CD4-positive, CD25-positive, alpha-beta regulatory T cell (primary cell): ENCODE measurements around the gene ELAVL1. TPM values are rescaled to one million over a fixed set of nuclear protein-coding genes. Genes with fewer than 3 reads are reported as not detected.

ENCODE experiments used
- ATAC-seq, 2 donors: fragments of 150-1000 bp; cut with Tn5 transposase; one replicate each; pipeline ENCODE4 v1.10.0; 2021; ENCODE audit warnings: low read depth in 2 of 2, moderate number of reproducible peaks in 2 of 2, moderate library complexity in 1 of 2
- DNase-seq, 3 donors: peaks; one replicate each; pipeline versions ENCODE4 v3.0.0 to v3.0.0-alpha.2; 2012 to 2022; ENCODE audit warnings: mixed read lengths in 1 of 3
- H3K27ac ChIP-seq: one replicate; pipeline ENCODE4 v1.7.0; 2013; ENCODE audit warnings: mild to moderate bottlenecking, low read length; ENCODE audit not compliant: insufficient read depth, poor library complexity, severe bottlenecking
- H3K27me3 ChIP-seq: one replicate; pipeline ENCODE4 v1.7.0; 2013; ENCODE audit warnings: low read length; ENCODE audit not compliant: control insufficient read depth, insufficient read depth
- H3K36me3 ChIP-seq: one replicate; pipeline ENCODE4 v1.7.0; 2013; ENCODE audit warnings: mild to moderate bottlenecking, low read length, moderate library complexity; ENCODE audit not compliant: control insufficient read depth, insufficient read depth
- H3K4me1 ChIP-seq: 2 replicates; pipeline ENCODE4 v1.7.0; 2013; ENCODE audit warnings: mild to moderate bottlenecking, low read length; ENCODE audit not compliant: insufficient read depth, control insufficient read depth, poor library complexity, severe bottlenecking
- H3K4me3 ChIP-seq: one replicate; pipeline ENCODE4 v1.7.0; 2013; ENCODE audit warnings: low read depth, mild to moderate bottlenecking, low read length, moderate library complexity
- H3K9me3 ChIP-seq, 2 experiments: 1 replicate in 1 of 2; 2 replicates in 1 of 2; pipeline ENCODE4 v1.7.0; 2013; ENCODE audit warnings: low read length in 2 of 2, mild to moderate bottlenecking in 1 of 2, moderate library complexity in 1 of 2; ENCODE audit not compliant: control insufficient read depth in 2 of 2
- H3K27ac Mint-ChIP-seq, 3 donors: one replicate each; pipeline ENCODE4 v1.8.0; 2020 to 2022; ENCODE audit warnings: mild to moderate bottlenecking in 3 of 3, mixed read lengths in 3 of 3, moderate library complexity in 2 of 3
- H3K27me3 Mint-ChIP-seq: one replicate; pipeline ENCODE4 v1.8.0; 2022; ENCODE audit warnings: mild to moderate bottlenecking, mixed read lengths
- H3K36me3 Mint-ChIP-seq: one replicate; pipeline ENCODE4 v1.8.0; 2020; ENCODE audit warnings: mixed read lengths
- H3K4me1 Mint-ChIP-seq, 4 donors: one replicate each; pipeline ENCODE4 v1.8.0; 2020 to 2022; ENCODE audit warnings: mixed read lengths in 4 of 4, mild to moderate bottlenecking in 1 of 4
- H3K4me3 Mint-ChIP-seq, 4 donors: one replicate each; pipeline ENCODE4 v1.8.0; 2020 to 2022; ENCODE audit warnings: mild to moderate bottlenecking in 4 of 4, mixed read lengths in 4 of 4, moderate library complexity in 3 of 4
- H3K9me3 Mint-ChIP-seq, 7 donors: one replicate each; pipeline ENCODE4 v1.8.0; 2020 to 2022; ENCODE audit warnings: mixed read lengths in 7 of 7, mild to moderate bottlenecking in 3 of 7, moderate library complexity in 2 of 7
- polyA plus RNA-seq, 4 donors: library from polyadenylated mRNA; unstranded; fragments of 300-500 nt; fragmentation: Illumina TruSeq; gene quantifications; one replicate each; pipeline ENCODE4 v1.2.3, GENCODE V29; 2021
- total RNA-seq: library from RNA; stranded (reverse); gene quantifications from one replicate; pipeline ENCODE4 v1.2.3, GENCODE V29; 2022

The ELAVL1 gene
- total and polyA plus RNA-seq, 5 donors from 2014 or later, result 39.6 to 52.0 (median 48.0) TPM

GRCh38 chr19:7914099-7914498, 91.3 kb downstream of the ELAVL1 start:
- H3K4me3 Mint-ChIP-seq, result peak overlapping the region in 1 of 4 donors; percentile 58

DNA sequence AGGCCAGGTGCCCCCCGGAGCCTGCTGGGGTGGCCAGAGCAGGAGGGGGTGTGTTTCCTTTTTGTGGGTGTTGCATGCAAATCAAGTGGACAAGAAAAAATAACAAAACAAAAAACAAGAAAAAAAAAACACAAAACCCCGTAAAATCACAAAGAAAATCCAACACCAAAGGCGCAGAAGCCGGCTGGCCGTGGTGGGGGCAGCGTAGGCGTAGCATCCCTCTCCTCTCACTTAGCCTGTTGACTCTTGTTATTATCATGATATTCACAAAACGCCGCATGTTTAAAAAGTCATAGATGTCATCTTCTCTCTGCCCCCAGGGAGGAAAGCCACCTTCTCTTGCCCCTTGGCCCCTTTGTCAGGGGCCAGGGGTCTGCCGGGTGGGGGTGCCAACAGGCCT, 91.8 kb downstream of the ELAVL1 start:
- Histone ChIP-seq H3K4me1 (peaks cover 25% of the 10 kb centered on the region), H3K27me3 (peaks cover 11% of the 10 kb centered on the region), H3K4me3 (no peak overlapping the region), H3K27ac (no peak overlapping the region), H3K36me3 (peaks cover 19% of the 10 kb centered on the region), H3K9me3 (no peaks in the 10 kb centered on the region)
- Mint-ChIP-seq H3K9me3 (no peaks in the 10 kb centered on the region), H3K4me1 (peaks cover 0 to 26% (median 4%) of the 10 kb centered on the region in 4 donors), H3K27ac (no peak overlapping the region), H3K36me3 (peaks cover 14% of the 10 kb centered on the region), H3K4me3 (no peak overlapping the region), H3K27me3 (peaks cover 33% of the 10 kb centered on the region)
- ATAC-seq (no peak), DNase-seq (no peak)

More at GRCh38 chr19:7914099-7914498, 91.3 kb downstream of the ELAVL1 start:
- no peaks in the 10 kb centered on the region for H3K9me3 Mint-ChIP-seq
- peaks cover 0 to 26% (median 4%) of the 10 kb centered on the region in 4 donors for H3K4me1 Mint-ChIP-seq
- H3K4me1 ChIP-seq, result peaks cover 25% of the 10 kb centered on the region
- no peak overlapping the region for H3K27ac ChIP-seq
- DNase-seq (no peak), ATAC-seq (no peak)
- H3K27me3 ChIP-seq, result peaks cover 11% of the 10 kb centered on the region
- H3K4me3 ChIP-seq, result no peak overlapping the region
- no peaks in the 10 kb centered on the region for H3K9me3 ChIP-seq
- H3K27me3 Mint-ChIP-seq, result peaks cover 33% of the 10 kb centered on the region
- H3K36me3 ChIP-seq, result peaks cover 19% of the 10 kb centered on the region
- H3K27ac Mint-ChIP-seq, result no peak overlapping the region
- peaks cover 14% of the 10 kb centered on the region for H3K36me3 Mint-ChIP-seq

DNA sequence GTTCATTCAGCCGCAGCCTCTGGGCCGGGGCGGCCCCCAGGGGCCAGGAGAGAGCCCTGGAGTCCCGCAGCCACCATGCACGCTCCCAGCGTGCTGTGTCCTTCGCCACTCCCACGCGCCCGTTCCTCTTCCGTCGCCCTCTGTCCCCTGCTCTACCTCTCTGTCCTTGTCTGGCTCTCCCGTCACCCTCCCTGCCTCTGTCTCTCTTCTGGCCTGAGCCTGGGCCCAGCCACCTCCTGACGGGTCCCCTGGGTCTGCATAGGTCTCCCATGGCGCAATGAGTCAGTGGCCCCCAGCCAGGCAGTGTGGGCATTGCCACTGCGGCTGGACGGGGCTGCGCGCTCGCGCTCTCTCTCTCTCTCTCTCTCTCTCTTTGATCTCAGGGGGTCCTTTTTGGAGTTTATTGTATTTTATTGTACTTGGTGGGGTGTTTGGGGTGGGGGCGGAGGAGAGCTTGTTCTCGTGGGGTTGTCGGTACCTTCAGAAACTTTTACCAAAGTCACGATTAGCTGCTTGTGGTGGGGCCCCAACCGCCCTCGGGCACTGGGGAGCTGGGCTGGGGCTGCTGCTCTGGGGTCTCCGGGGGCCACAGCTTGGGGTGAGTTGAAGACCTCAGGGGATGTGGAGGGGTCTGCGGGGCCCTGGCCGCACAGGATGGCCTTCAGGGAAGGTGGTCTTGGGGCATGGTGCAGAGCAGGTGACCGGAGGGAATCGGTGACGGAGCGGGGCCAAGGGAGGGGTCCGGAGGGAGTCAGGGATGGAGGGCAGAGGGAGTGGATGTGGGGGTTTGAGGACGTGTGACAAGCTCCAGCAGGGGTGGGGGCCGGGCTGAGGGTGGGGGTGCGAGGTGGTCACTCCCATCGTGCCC, 92.5 kb downstream of the ELAVL1 start:
- H3K27ac ChIP-seq, result no peak overlapping the region
- no peaks in the 10 kb centered on the region for H3K9me3 ChIP-seq
- no peak for ATAC-seq
- H3K36me3 ChIP-seq, result peaks cover 19% of the 10 kb centered on the region
- DNase-seq, result no peak
- Mint-ChIP-seq H3K27me3 (peaks cover 26% of the 10 kb centered on the region), H3K4me3 (no peak overlapping the region), H3K36me3 (peaks cover 14% of the 10 kb centered on the region), H3K9me3 (no peaks in the 10 kb centered on the region), H3K4me1 (peaks cover 0 to 20% (median 4%) of the 10 kb centered on the region in 4 donors), H3K27ac (no peak overlapping the region)
- peaks cover 7% of the 10 kb centered on the region for H3K27me3 ChIP-seq
- peaks cover 23% of the 10 kb centered on the region for H3K4me1 ChIP-seq
- no peak overlapping the region for H3K4me3 ChIP-seq

- H3K9me3 Mint-ChIP-seq, result no peaks in the 10 kb centered on the region
- no peak overlapping the region for H3K4me3 Mint-ChIP-seq
- Histone ChIP-seq H3K4me1 (peaks cover 20% of the 10 kb centered on the region), H3K36me3 (peaks cover 19% of the 10 kb centered on the region), H3K4me3 (no peak overlapping the region), H3K27me3 (peaks cover 7% of the 10 kb centered on the region), H3K9me3 (no peaks in the 10 kb centered on the region), H3K27ac (no peak overlapping the region)
- no peak overlapping the region for H3K27ac Mint-ChIP-seq
- DNase-seq (no peak), ATAC-seq (no peak)
- peaks cover 24% of the 10 kb centered on the region for H3K27me3 Mint-ChIP-seq
- peaks cover 14% of the 10 kb centered on the region for H3K36me3 Mint-ChIP-seq
- H3K4me1 Mint-ChIP-seq, result peaks cover 0 to 24% (median 3%) of the 10 kb centered on the region in 4 donors
These were observed 93.2 kb downstream of the ELAVL1 start for GRCh38 chr19:7912144-7912696.

- DNase-seq, result no peak
- no peak for ATAC-seq
- peak overlapping the region in 1 of 4 donors; percentile 71 for H3K4me3 Mint-ChIP-seq
These were observed 93.8 kb downstream of the ELAVL1 start for GRCh38 chr19:7911508-7912143.

GRCh38 chr19:7910321-7911161, 94.9 kb downstream of the ELAVL1 start:
- DNase-seq, result no peak
- H3K4me3 Mint-ChIP-seq, result no peak overlapping the region
- H3K9me3 ChIP-seq, result no peaks in the 10 kb centered on the region
- H3K27me3 Mint-ChIP-seq, result peaks cover 13% of the 10 kb centered on the region
- H3K27ac ChIP-seq, result no peak overlapping the region
- no peaks in the 10 kb centered on the region for H3K9me3 Mint-ChIP-seq
- H3K36me3 Mint-ChIP-seq, result peaks cover 16% of the 10 kb centered on the region
- peaks cover 19% of the 10 kb centered on the region for H3K36me3 ChIP-seq
- peaks cover 2% of the 10 kb centered on the region for H3K27me3 ChIP-seq
- H3K4me1 Mint-ChIP-seq, result peaks cover 0 to 25% (median 6%) of the 10 kb centered on the region in 4 donors
- no peak overlapping the region for H3K27ac Mint-ChIP-seq
- no peak overlapping the region for H3K4me3 ChIP-seq
- peaks cover 16% of the 10 kb centered on the region for H3K4me1 ChIP-seq
- no peak for ATAC-seq

More at GRCh38 chr19:7911508-7912143, 93.8 kb downstream of the ELAVL1 start:
- peaks cover 7% of the 10 kb centered on the region for H3K27me3 ChIP-seq
- H3K9me3 Mint-ChIP-seq, result no peaks in the 10 kb centered on the region
- H3K27ac Mint-ChIP-seq, result no peak overlapping the region
- peaks cover 19% of the 10 kb centered on the region for H3K36me3 ChIP-seq
- H3K4me1 Mint-ChIP-seq, result peaks cover 0 to 22% (median 3%) of the 10 kb centered on the region in 4 donors
- H3K27ac ChIP-seq, result no peak overlapping the region
- peaks cover 14% of the 10 kb centered on the region for H3K36me3 Mint-ChIP-seq
- H3K4me1 ChIP-seq, result peaks cover 17% of the 10 kb centered on the region
- no peaks in the 10 kb centered on the region for H3K9me3 ChIP-seq
- peaks cover 18% of the 10 kb centered on the region for H3K27me3 Mint-ChIP-seq
- no peak overlapping the region for H3K4me3 ChIP-seq

- Histone ChIP-seq H3K27ac (no peak overlapping the region), H3K4me3 (no peak overlapping the region), H3K36me3 (peaks cover 19% of the 10 kb centered on the region), H3K4me1 (peaks cover 25% of the 10 kb centered on the region), H3K27me3 (no peaks in the 10 kb centered on the region), H3K9me3 (no peaks in the 10 kb centered on the region)
- H3K9me3 Mint-ChIP-seq, result peaks cover 0 to 5% (median 0%) of the 10 kb centered on the region in 7 donors
- H3K4me3 Mint-ChIP-seq, result peak overlapping the region in 1 of 4 donors; percentile 65
- DNase-seq (no peak), ATAC-seq (no peak)
- H3K27ac Mint-ChIP-seq, result no peak overlapping the region
- peaks cover 3% of the 10 kb centered on the region for H3K27me3 Mint-ChIP-seq
- peaks cover 20% of the 10 kb centered on the region for H3K36me3 Mint-ChIP-seq
- H3K4me1 Mint-ChIP-seq, result peaks cover 0 to 31% (median 12%) of the 10 kb centered on the region in 4 donors
These were observed 95.9 kb downstream of the ELAVL1 start for GRCh38 chr19:7909471-7910067.
